NCI-H146 treated with DMSO at 0.1 percent for 48 hours (cell line): Measurements from ENCODE around the gene ALPK3.
A peak's percentile ranks its signal among the peaks of the same experiment; 100 is the strongest.
"Not testable (repeated sequence)": the region's sequence is repeated elsewhere in the genome, so short reads cannot be mapped to it uniquely, and the experiment has no call there.

ENCODE experiments used
- DNase-seq: peaks from one replicate; lab custom pipeline; 2025; ENCODE audit not compliant: unreplicated experiment; lab: John Stamatoyannopoulos, UW

ALPK3 gene

DNA sequence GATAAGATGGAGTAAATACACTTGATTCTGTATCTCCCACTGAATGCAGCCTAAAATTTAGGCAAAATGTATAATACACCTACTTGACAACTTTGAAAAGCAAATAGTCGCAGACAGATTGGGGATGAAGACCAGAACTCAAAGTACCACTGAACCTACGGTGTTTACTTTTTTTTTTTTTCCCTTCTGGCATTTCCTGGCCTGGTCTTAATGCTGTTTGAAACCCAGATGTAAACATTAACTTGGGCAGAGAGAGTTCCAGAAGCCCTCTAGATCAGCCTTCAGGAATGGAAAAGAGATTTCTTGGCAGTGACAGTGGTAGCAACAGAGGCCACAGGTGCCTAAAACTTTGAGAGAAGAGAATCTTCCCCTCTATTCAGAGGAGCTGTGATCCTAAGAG is 27.8 kb downstream of the ALPK3 start:
- no peak for DNase-seq

- DNase-seq = not testable (repeated sequence)
Measured at GRCh38 chr15:84845631-84846030, 28.5 kb downstream of the ALPK3 start.

- no peak for DNase-seq
Measured at GRCh38 chr15:84846269-84846668, 29.1 kb downstream of the ALPK3 start.

GRCh38 chr15:84847382-84847781 is 30.2 kb downstream of the ALPK3 start:
- DNase-seq = no peak

GRCh38 chr15:84852212-84852611 is 35.1 kb downstream of the ALPK3 start:
- DNase-seq = no peak

- peak; percentile 9 for DNase-seq
Measured at GRCh38 chr15:84855136-84855535, 38.0 kb downstream of the ALPK3 start.

GRCh38 chr15:84855765-84856164 is 38.6 kb downstream of the ALPK3 start:
- no peak for DNase-seq

DNA sequence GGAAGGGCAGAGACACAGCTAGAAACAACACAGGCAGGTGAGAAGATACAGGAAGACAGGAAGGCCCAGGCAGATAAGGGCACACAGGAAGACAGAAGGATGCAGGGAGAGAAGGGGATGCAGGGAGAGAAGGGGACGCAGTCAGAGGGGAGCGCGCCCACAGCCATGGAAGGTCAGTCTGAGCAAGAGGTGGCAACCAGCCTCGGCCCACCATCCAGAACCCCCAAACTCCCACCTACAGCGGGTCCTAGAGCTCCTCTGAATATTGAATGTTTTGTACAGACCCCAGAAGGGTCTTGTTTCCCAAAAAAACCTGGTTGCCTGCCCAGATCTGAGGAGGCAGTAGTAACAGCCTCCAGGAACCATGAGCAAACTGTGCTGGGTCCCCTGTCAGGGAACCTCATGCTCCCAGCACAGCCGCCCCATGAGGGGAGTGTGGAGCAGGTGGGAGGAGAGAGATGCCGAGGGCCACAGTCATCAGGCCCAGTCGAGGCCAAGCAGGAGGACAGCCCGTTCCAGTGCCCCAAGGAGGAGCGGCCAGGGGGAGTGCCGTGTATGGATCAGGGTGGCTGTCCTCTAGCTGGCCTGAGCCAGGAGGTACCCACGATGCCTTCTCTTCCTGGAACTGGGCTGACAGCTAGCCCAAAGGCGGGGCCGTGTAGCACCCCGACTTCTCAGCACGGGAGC is 39.7 kb downstream of the ALPK3 start:
- no peak for DNase-seq

- no peak for DNase-seq
Measured at GRCh38 chr15:84857418-84858004, 40.4 kb downstream of the ALPK3 start.

DNA sequence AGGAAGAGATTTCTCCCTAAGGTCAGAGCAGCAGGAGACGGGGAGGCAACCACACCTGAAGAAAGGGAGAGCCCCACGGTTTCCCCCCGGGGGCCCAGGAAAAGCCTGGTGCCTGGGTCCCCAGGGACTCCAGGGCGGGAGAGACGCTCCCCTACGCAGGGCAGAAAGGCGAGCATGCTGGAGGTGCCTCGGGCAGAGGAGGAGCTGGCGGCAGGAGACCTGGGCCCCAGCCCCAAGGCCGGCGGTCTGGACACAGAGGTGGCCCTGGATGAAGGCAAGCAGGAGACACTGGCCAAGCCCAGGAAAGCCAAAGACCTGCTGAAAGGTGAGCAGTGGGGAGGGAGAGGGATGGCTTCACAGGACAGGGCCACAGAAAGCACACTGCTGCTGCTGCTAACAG is 41.1 kb downstream of the ALPK3 start:
- no peak for DNase-seq

DNA sequence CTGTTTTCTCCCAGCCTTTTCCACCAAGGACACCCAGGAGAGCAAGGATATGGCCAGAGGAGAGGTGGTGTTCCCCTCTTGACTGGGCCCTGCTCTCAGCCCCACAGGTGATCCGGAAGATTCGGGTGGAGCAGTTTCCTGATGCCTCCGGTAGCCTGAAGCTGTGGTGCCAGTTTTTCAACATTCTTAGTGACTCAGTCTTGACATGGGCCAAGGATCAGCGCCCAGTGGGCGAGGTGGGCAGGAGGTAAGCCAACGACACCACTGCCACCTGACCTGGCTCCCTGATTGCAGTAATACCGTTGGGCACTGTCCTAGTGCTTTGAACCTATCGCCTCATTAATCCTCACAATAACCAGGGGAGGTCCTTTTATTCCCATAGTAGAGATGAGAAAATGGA is 42.0 kb downstream of the ALPK3 start:
- DNase-seq = no peak

DNA sequence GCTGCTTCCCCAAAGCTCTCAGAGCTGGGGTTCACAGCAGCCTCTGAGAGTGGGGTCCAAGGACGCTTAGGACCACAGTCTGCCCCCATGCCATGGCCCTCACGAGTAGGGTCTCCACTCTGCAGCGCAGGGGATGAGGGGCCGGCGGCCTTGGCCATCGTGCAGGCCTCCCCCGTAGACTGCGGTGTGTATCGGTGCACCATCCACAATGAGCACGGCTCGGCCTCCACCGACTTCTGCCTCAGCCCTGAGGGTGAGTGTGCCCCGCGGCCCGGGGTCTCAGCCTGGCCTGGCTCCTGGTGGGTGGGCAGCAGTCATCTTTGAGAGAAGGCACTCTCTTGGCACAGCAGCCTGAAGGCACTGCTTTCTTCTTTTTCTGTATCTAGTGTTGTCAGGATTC is 42.5 kb downstream of the ALPK3 start:
- DNase-seq = no peak

- DNase-seq = no peak
Measured at GRCh38 chr15:84861781-84862180, 44.6 kb downstream of the ALPK3 start.

DNA sequence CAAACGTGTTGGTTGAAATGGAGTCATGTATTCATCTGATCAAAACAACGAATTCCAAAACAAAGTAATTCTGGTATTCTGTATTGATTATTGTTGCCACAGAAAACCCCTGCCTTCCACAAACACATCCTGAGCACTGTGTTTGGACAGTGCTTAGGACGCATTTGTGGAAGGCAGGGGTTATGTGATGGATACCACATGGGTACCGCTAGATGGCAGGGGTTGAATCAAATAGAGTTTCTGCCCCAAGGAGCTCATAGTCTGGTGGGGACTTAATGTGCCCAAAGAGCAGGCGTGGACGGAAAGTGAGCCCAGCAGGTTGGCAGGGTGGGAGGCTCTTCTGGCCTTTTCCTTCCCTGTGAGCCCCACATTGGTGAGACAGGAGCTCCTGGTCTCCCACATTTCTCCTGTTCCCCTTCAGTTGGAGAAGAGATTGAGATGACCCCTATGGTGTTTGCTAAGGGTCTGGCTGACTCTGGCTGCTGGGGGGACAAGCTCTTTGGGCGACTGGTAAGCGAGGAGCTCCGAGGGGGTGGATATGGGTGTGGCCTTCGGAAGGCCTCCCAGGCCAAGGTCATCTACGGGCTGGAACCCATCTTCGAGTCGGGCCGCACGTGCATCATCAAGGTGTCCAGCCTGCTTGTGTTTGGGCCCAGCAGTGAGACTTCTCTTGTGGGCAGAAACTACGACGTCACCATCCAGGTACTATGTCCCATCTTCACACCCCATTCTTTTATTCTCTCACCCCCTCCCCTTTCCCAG is 45.2 kb downstream of the ALPK3 start:
- DNase-seq = no peak

GRCh38 chr15:84863565-84864443 is 46.6 kb downstream of the ALPK3 start:
- no peak for DNase-seq

DNA sequence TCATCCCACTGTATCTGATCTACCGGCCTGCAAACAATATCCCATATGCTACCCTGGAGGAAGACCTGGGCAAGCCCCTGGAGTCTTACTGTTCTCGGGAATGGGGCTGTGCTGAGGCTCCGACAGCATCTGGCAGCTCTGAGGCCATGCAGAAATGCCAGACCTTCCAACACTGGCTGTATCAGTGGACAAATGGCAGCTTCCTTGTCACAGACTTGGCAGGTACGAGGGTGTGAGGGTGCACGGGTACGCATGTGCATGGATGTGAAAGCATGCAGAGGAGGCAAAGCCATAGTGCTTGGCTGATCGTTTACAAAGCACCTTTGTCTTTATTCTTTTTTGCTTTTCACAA is 47.3 kb downstream of the ALPK3 start:
- DNase-seq = no peak

DNA sequence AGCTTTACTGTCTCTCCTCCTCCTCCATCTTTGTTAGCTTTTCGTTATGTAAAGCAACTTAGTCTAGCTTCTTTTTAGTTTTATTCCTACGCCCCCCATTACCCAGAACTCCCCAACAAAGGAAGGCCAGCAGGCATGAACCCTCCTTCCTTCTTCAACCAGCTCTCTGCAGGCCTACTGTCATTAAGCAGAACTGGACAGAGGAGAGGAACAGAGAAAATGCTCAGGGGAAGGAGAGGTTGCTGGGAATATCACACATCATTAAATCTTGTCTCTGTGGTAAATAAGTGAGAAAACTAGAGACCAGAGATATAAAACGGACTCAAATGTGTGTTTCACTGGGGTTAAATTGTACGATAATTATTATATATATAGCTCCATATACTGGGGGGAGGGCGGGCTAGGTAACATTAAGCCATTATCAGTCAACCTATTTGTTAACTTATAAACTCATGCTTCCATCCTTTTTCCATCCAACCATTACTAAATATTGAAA is 48.0 kb downstream of the ALPK3 start:
- no peak for DNase-seq

DNA sequence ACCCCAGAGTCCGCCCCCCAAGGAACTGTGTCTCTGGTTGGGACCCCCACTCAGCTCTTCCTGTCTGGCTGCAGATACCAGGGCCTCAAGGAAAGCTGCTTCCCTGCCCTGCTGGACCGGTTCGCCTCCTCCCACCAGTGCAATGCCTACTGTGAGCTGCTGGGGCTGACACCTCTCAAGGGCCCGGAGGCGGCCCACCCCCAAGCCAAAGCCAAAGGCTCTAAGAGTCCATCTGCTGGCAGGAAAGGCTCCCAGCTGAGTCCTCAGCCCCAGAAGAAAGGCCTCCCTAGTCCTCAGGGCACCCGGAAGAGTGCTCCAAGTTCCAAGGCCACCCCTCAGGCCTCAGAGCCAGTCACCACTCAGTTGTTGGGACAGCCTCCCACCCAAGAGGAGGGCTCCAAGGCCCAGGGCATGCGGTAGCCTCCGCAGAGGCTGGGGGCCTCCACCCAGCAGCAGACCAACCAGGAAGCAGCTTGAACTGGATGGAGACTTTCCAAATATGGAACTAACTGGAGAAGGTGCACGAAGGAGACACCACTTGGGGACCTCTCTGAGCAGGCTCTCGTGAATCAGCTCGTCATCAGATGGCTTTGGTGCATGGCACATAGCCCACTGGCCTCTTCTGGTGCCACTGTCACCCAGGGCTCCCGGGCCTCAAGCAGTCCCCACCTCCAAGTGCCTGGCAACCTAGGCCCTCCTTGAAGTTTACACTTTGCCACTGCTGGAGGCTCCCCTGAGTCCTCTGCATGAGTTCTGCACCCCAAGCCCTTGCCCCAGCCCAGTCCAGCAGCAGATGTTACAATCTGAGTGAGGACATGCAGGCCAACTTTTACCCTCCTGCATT is 51.1 kb downstream of the ALPK3 start:
- DNase-seq = no peak

DNA sequence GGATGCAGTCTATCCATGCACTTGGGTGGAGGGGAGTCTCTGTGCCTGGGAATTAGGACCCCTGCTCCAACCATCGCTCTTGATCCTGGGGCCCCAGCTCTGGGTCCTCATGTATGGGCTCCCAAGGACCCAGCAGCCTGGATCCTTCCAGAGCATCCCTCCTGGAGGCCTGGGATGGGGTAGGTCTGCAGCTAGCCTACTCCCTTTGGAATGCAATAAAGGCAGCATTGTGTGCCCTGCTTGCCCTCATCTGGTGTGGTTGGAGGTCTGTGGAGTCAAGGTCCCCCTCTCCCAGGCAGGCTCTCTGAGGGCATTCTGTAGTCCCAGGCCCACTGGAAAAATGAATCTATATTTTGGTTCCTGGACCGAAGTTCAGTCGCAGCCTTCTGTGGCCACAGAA is 52.4 kb downstream of the ALPK3 start:
- DNase-seq = no peak

DNA sequence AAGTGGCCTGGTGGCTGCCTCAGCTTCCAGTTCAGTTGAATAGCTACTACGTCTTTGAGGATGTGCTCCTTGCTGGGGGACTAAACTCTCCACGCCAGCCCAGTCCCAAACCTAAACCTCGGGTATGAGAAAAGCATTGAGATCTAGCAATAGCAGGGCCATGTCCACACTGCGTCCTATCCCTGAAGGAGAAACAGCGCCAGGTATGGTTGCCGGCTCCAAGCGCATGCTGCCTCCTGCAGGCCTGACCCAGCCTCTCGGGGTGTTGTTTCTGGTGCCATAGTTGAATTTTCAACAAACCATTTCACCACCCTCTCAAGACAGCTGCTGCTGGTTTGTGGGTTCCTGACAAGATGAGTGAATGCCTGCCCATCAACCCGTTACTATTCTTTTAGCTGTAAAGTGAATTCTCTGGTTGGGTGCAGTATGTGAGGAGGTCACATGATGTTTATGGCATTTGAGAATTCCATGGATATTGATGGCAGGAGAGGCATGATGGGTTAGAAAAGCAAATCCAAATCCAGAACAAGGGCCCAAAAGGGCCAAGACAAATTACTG is 54.4 kb downstream of the ALPK3 start:
- no peak for DNase-seq
